GM12892 (cell line): ENCODE measurements around the gene NOPCHAP1.

ENCODE experiments used
- POLR2A ChIP-seq: IDR thresholded peaks from 2 replicates; pipeline ENCODE4 v1.6.1; 2011; ENCODE audit warnings: low read depth, low read length, control low read depth
- TAF1 ChIP-seq: IDR thresholded peaks from 2 replicates; pipeline ENCODE4 v1.6.1; 2011; ENCODE audit warnings: low read depth, mild to moderate bottlenecking, control low read depth, low read length, borderline replicate concordance

- TF ChIP-seq TAF1 (no peak), POLR2A (no peak)
Measured at GRCh38 chr12:104963757-104964156, 22.4 kb upstream of the NOPCHAP1 start.
